Germinal center (tissue), 1 donor: Measurements from ENCODE around the gene HACE1.
"Not testable (repeated sequence)": the region's sequence is repeated elsewhere in the genome, so short reads cannot be mapped to it uniquely, and the experiment has no call there.

ENCODE experiments used
- DNase-seq: peaks from one replicate; pipeline ENCODE4 v3.0.0; 2012; ENCODE audit warnings: mixed read lengths, low spot score

Gene HACE1

GRCh38 chr6:104829183-104829958, 30.3 kb downstream of the HACE1 start:
- DNase-seq: no peak

DNA sequence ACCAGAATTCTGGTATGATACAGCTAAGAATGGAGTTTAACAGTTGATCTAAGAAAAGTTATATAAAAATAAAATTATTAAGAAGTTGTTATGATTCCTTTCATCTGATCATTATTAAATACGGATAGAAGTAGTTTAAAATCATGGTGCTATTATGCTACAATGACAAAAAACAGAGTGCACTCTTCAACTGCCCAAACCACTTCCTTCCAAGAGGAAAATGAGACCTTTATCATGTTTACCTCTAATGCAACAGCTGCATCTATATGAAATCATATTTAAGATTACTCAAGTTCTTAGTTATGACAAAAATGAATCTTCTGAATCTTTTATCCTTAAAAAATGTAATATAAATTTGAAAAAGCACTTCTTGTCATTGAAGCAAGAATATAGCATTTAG, 31.2 kb downstream of the HACE1 start:
- DNase-seq: no peak

DNA sequence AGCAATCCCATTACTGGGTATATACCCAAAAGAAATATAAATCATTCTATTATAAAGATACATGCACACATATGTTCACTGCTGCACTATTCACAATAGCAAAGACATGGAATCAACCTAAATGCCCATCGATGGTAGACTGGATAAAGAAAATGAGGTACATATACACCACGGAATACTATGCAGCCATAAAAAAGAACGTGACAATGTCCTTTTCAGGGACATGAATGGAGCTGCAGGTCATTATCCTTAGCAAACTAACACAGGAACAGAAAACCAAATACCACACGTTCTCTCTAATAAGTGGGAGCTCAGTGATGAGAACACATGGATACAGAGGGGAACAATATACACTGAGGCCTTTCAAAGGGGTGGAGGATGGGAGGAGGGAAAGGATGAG, 38.9 kb downstream of the HACE1 start:
- DNase-seq: not testable (repeated sequence)

- DNase-seq: no peak
Measured at GRCh38 chr6:104816125-104816524, 43.6 kb downstream of the HACE1 start.

GRCh38 chr6:104814743-104815142, 45.0 kb downstream of the HACE1 start:
- no peak for DNase-seq

- no peak for DNase-seq
Measured at GRCh38 chr6:104813552-104813951, 46.2 kb downstream of the HACE1 start.

DNA sequence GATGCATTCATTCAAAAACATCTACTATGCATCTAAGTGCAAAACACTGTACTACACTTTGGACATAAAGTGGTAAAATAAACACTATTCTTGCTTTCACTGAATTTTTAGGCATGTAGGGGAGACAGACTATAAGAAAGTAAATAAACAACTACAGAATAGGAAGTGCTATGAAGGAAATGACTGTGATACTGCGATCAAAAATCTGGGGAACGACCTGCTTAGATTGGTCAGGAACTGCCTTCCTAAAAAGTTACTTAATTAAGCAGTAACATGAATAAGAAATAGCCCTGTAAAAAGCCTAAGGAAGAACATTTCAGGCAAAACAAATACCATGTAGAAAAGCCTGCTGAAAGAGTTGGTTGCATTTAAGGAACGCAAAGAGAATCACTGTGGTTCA, 50.6 kb downstream of the HACE1 start:
- DNase-seq: no peak

DNA sequence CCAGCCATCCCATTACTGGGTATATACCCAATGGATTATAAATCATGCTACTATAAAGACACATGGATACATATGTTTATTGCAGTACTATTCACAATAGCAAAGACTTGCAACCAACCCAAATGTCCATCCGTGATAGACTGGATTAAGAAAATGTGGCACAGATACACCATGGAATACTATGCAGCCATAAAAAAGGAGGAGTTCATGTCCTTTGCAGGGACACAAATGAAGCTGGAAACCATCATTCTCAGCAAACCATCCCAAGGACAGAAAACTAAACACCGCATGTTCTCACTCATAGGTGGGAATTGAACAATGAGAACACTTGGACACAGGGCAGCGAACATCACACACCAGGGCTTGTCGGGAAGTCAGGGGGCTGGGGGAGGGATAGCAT, 54.4 kb downstream of the HACE1 start:
- DNase-seq: not testable (repeated sequence)

DNA sequence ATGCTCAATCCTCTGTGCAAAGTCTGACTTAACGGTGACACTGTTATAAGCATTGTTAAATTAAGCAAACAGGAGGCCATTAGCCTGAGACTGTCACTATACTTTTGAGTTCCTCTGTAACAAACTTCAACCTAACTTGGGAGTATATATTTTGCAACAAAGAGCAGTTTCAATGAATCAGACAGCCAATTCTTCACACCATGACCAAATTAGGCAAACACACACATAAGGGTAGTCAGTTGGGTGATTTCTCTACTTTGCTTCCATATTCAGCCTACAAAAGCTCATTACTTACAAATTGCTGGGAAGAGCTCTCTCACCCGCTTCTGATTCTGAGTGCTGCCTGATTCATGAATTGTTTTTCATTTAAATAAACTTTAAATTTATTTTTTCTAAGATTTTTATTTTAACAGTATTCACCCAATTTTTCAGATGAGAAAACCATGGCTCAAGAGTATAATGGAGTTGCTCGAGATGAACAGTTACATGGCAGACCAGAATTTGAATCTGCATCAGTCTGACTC, 60.5 kb downstream of the HACE1 start:
- no peak for DNase-seq

DNA sequence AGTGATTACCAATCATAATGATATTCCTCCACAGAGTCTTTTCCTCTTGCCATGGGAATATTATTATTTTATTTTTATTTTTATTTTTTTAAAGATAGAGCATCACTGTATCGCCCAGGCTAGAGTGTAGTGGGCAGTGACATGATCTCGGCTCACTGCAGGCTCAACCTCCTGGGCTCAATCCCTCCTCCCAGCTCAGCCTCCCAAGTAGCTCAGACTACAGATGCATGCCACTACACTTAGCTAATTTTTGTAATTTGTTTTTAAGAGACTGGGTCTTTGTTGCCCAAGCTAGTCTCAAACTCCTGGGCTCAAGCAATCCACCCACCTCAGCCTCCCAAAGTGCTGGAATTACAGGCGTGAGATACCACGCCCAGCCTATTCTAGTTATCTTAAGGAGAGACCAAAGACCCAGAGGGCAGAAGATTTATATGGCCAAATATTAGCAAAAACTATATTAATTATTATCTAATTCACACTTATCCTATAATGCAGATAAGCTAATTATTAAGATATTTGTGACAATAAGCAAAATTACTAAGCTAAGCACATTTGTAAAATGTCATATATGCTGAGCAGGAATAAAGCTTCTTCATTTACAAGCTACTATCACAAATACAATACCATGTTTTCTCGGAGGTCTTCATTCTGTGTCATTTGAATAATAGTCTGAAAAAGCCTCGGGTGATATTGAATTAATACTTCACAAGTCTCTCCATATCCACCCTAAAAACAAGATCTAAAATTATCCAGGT, 63.5 kb downstream of the HACE1 start:
- DNase-seq: no peak

DNA sequence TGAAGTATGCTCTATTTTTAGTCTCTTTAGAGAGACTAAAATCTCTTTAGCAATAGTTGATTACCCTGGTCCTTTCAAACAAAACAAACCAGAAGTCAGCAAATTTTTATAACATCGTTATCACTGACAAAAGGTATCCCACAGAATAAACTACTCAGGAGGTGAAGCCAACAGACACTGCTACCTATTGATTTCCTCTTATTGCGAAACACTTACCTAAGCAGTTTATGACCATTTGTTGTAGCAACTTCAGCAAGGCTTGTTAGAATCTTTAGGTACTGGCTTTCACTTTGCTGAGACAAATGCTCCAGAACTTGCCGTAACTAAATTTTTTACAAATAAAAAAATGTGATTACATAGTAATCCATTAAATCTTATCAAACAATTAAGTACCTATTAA, 64.4 kb downstream of the HACE1 start:
- no peak for DNase-seq

- no peak for DNase-seq
Measured at GRCh38 chr6:104789770-104790190, 69.9 kb downstream of the HACE1 start.

- no peak for DNase-seq
Measured at GRCh38 chr6:104788400-104788799, 71.3 kb downstream of the HACE1 start.

DNA sequence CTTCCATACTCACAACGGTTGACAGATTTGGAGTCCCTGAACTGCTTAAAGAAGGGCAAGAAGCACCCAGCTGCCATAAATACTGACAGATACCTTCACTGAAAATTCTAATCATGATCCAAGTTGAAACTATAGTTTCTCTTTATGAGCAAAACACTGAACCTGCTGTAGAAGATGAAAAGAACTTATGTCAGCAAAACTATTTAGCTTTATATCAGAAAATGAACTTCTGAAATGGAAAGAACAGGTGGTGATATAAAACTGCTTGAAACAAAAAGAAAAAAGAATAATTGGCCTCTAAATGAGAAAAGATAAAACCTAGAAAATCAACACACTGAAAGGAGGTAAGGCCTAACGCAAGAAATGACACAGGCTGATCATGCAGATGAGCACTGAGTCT, 72.4 kb downstream of the HACE1 start:
- DNase-seq: no peak

DNA sequence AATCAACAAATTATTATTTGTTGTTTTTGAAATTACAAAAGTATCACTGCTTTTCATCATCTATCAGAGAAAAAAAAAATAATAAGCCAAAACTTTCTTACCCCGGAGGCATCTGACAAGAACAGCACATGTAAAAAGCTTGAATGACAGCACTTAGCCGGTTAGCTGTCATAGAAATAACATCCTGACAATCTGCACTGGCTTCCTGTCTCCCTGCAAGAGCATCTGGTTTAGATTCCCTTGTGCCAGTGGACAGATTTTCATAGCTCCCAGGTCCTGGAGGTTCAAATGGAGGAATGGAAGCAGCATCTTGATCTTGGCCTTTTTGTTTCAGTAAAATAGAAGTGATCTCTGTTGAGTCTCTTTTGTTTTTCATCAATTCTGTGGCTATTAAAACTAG, 74.8 kb downstream of the HACE1 start:
- DNase-seq: no peak

- no peak for DNase-seq
Measured at GRCh38 chr6:104771258-104771832, 88.4 kb downstream of the HACE1 start.

DNA sequence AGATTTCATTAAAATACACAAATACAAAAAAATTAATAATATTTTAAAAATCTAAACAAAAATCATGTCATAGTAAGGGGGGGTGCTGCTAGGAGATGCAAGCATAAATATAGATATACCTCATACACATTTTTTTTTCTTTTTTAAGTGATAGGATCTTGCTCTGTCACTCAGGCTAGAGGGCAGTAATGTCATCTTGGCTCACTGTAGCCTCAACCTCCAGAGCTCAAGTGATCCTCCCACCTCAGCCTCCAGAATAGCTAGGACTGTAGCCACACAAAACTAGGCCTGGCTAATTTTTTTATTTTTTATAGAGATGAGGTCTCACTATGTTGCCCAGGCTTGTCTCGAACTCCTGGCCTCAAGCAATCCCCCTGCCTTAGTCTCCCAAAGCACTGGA, 90.8 kb downstream of the HACE1 start:
- DNase-seq: no peak

- DNase-seq: no peak
Measured at GRCh38 chr6:104766595-104766994, 93.1 kb downstream of the HACE1 start.

DNA sequence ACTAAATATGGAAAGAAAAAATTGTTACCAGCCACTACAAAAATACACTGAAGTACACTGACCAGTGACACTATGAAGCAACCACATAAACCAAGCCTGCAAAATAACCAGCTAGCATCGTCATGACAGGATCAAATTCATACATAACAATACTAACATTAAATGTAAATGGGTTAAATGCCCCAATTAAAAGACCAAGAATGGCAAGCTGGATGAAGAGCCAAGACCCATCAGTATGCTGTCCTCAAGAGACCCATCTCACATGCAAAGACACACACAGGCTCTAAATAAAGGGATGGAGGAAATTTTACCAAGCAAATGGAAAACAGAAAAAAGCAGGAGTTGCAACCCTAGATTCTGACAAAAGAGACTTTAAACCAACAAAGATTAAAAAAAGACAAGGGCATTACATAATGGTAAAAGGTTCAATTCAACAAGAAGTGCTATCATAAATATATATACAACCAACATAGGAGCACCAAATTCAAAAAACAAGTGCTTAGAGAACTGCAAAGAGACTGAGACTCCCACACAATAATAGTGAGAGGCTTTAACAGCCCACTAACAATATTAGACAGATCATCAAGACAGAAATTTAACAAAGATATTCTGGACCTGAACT, 104.8 kb downstream of the HACE1 start:
- no peak for DNase-seq

GRCh38 chr6:104753251-104753650, 106.5 kb downstream of the HACE1 start:
- no peak for DNase-seq

DNA sequence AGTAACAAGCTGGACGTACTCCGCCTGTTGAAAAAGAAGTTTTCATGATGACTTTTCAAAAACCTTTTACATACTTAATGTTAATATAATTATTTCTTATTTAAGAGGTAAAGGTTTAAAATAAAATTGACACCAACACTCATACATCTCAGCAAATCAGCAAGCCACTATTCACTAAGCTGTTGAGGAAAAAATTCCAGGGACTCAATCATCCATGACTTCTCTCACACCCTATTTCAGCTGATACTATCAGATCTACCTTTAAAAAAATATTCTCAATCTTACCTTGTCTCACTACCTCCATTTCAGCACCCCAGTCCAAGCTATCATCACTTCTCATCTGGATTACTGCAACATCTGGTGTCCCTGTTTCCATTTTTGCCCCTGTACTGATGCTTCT, 109.3 kb downstream of the HACE1 start:
- no peak for DNase-seq

DNA sequence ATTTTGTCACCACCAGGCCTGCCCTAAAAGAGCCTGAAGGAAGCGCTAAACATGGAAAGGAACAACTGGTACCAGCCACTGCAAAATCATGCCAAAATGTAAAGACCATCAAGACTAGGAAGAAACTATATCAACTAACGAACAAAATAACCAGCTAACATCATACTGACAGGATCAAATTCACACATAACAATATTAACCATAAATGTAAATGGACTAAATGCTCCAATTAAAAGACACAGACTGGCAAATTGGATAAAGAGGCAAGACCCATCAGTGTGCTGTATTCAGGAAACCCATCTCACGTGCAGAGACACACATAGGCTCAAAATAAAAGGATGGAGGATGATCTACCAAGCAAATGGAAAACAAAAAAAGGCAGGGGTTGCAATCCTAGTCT, 120.6 kb downstream of the HACE1 start:
- DNase-seq: not testable (repeated sequence)

GRCh38 chr6:104737567-104737966, 122.2 kb downstream of the HACE1 start:
- DNase-seq: not testable (repeated sequence)
